Bone marrow (tissue), 2 donors: ENCODE results near the gene SLC32A1.

ENCODE experiments used
- DNase-seq, 2 donors: peaks; one replicate each; lab custom pipeline; 2025; lab: John Stamatoyannopoulos, UW

SLC32A1 gene

GRCh38 chr20:38752029-38752428 is 27.7 kb downstream of the SLC32A1 start:
- no peak for DNase-seq

- DNase-seq = no peak
Observed at GRCh38 chr20:38754924-38755323, 30.6 kb downstream of the SLC32A1 start.

- DNase-seq = no peak
Observed at GRCh38 chr20:38755324-38755910, 31.1 kb downstream of the SLC32A1 start.

DNA sequence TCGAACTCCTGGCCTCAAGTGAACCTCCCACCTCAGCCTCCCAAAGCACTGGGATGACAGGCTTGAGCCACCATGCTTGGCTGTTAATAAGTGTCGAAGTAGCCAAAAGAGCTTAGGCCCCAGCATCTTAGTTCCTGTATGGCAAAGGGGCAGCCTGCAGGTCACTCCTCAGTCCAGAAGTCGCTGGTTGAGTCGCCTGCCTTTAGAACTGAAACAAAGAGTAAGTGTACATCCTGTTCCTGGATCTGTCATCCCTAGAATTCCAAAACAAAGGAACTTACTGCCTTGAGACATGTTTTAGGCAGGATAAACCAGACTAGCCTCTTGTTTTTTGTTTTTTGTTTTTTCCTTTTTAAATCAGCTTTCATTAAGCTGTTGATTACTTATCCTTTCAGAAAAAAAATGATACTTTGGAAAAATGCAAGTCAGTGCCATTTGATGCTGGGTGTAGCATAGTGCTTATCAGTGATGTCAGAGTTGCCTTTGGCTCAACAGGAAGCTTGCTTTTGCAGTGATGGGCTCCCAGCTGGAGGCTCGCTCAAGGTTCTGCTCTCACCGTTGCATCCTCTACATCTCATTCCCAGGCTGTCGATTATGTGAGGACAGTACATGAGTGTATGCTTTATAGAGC is 33.0 kb downstream of the SLC32A1 start:
- no peak for DNase-seq

- DNase-seq = no peak
Observed at GRCh38 chr20:38759106-38759505, 34.8 kb downstream of the SLC32A1 start.

- DNase-seq = no peak
Observed at GRCh38 chr20:38760978-38761377, 36.7 kb downstream of the SLC32A1 start.

DNA sequence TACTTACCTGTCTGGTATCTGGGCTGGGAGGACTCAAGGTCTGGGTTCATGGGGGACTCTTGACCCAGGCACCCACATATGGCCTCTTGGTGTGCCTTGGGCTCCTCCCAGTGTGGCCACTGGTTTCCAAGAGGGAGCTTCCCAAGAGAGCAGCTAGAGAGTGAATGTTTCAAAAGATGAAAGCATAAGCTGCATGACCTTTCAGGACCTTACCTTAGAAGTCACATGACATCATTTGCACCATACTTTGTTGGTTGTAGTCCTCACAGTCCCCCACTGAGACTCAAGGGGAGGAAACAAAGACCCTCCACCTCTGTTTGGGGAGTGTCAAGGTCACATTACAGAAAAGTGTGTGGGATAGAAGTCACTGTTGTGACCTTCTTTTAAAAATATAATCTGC is 37.9 kb downstream of the SLC32A1 start:
- DNase-seq = no peak

- DNase-seq = no peak
Observed at GRCh38 chr20:38763616-38764015, 39.3 kb downstream of the SLC32A1 start.

DNA sequence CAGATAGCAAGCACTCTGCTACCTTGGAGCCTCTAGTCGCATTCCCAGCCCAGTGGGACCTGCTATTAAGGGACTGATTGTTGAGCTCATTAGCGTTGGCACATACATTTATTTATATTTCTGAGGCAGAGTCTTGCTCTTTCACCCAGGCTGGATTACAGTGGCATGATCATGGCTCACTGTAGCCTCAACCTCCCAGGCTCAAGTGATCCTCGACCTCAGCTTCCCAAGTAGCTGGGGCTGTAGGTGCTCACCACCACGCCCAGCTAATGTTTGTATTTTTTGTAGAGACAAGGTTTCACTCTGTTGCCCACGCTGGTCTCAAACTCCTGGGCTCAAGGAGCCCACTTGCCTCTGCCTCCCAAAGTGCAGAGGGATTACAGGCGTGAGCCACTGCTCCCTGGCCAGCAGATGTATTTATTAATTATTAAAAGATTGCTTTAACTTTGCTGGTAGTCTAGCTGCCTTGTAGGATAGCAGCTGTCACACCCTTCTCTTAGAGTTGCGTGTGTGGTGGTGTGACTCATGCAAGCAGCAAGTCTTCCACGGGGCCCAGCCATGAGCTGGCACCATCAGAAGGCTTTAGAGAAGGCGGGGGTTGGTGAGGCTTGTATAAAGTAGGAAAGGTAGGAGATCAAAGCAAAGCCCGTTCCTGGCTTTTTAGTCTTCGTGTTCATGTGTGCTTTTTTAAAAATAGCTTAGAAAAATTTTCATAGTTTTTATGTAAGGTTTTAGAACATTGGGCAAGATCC is 40.5 kb downstream of the SLC32A1 start:
- DNase-seq = no peak

DNA sequence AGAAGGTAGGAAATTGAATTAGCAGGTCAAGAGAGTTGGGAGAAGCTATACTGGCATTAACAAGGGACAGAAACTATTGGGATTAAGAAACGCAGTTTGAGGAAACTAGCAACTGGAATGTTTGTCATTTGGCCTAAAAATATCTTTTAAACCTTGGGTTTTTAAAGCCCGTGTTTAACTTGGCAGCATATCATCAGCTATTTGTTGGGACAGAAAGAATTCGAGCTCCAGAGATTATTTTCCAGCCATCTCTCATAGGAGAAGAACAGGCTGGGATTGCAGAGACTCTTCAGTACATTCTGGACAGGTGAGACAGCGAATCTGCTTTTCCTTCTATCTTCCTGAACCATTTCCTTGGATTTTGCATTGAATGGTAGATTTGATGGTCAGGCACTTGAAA is 41.8 kb downstream of the SLC32A1 start:
- no peak for DNase-seq

DNA sequence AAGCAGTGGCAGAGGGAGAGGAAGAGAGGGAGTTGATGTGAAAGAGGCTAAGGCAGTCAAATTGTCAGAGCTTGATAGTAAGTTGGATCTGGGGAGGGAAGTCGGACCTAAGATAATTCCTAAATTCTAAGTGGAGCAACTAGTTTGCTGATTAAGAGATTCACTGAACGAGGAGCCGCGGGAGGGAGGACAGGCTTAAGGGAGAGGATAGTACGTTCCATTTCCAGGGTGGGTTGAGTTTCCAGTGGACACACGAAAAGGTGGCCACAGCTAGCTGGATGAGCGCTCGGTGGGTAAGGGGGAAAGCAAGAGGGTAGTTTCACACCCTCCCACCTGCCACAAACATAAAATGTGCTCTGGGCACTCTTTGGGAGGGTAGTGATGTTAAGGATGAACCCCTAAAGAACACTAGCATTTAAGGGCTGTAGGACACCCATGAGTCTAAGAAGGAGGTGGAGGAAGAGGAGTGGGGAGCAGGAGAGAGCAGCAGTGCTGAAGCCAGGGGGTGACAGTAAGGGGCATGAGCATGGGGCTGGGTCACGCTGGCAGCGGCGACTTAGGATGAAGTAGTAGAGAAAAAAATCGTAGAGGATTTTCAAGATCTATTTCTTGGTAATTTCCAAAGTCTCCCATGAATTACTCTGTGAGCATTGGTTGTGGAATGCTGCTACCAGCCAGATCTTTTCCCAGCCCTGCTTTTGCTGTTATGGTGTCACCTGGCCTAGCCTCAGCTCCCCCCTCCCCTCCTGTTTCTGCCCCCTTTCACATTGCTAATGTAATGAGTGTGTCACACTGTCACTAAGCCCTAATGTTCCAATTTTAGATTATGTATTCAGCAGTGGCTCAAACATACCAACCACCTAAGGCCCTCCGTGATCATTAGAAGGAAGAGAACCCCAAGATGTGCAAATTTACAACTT is 45.4 kb downstream of the SLC32A1 start:
- no peak for DNase-seq

- no peak for DNase-seq
Observed at GRCh38 chr20:38770546-38770945, 46.3 kb downstream of the SLC32A1 start.

GRCh38 chr20:38770970-38771369 is 46.7 kb downstream of the SLC32A1 start:
- no peak for DNase-seq

- no peak for DNase-seq
Observed at GRCh38 chr20:38771621-38772020, 47.3 kb downstream of the SLC32A1 start.

GRCh38 chr20:38774167-38774566 is 49.9 kb downstream of the SLC32A1 start:
- DNase-seq = no peak

DNA sequence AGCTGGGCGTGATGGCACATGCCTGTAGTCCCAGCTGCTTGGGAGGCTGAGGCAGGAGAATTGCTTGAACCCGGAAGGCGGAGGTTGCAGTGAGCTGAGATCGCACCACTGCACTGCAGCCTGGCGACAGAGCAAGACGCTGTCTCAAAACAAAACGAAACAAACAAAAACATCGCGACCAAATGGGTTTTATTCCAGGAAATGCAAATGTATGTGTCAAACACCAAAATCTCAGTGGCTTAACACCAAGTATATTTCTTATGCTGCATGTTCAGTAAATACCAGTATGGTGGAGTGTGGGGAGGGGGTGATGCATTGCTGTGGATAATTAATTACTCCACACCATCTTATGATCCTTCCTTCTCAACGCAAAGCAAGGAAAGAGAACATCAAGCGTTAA is 52.1 kb downstream of the SLC32A1 start:
- no peak for DNase-seq
